Activated CD4-positive, CD25-positive, alpha-beta regulatory T cell treated with anti-CD3 and anti-CD28 coated beads, Interleukin-2, amount 50 U/mL, for 24 hours (primary cell): ENCODE measurements around the gene NUP214.
"Not testable (repeated sequence)": the region's sequence is repeated elsewhere in the genome, so short reads cannot be mapped to it uniquely, and the experiment has no call there.

ENCODE experiments used
- ATAC-seq, 2 donors: fragments of 150-1000 bp; cut with Tn5 transposase; one replicate each; pipeline ENCODE4 v1.10.0; 2021; ENCODE audit warnings: mild to moderate bottlenecking in 1 of 2, moderate library complexity in 1 of 2

The NUP214 gene

DNA sequence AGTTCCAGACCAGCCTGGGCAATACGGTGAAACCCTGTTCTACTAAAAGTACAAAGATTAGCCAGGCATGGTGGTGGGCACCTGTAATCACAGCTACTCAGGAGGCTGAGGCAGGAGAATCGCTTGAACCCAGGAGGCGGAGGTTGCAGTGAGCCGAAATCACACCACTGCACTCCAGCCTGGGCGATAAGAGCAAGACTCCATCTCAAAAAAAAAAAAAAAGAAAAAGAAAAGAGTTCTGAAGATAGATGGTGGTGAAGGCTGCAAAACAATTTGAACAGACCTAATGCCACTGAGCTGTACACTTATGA, 137.6 kb downstream of the NUP214 start:
- not testable (repeated sequence) for ATAC-seq

DNA sequence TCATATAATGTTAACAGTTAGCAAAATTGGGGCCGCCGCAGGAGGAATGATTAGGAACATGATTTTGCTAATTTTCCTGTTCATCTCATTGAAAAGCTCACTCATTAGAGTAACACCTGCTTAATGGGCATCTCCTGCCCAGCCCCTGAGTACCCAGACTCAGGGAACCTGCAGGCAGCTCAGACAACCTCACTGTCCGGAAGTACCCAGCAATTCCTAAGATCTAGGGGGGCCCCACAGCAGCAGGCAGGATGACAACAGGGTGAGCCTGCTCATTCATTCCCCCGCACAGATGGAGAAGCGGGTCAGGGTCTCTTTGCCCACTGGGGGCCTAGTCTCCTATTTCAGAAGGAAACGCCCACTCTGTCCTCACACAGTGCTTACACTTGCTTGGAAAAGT, 138.3 kb downstream of the NUP214 start:
- ATAC-seq = no peak

DNA sequence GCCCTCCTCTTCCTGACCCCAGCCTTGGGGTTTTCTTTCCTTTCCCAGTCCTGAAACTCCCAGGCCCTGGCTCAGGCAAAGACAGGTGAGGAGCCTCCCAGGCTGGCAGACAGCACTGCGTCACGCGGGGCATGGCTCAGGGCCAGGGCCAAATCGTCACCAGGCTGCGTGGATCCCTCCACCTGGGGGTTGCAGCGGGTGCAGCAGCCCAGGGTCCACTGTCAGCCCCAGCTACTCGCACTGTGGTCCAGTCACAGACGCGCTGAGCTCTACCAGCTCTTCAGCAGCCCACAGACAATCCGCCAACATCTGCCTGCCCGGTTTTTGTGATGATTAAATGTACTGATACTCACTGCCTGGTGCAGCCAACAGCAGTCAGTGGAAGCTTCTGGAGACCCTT, 138.8 kb downstream of the NUP214 start:
- ATAC-seq = peak; percentile 11 to 15

DNA sequence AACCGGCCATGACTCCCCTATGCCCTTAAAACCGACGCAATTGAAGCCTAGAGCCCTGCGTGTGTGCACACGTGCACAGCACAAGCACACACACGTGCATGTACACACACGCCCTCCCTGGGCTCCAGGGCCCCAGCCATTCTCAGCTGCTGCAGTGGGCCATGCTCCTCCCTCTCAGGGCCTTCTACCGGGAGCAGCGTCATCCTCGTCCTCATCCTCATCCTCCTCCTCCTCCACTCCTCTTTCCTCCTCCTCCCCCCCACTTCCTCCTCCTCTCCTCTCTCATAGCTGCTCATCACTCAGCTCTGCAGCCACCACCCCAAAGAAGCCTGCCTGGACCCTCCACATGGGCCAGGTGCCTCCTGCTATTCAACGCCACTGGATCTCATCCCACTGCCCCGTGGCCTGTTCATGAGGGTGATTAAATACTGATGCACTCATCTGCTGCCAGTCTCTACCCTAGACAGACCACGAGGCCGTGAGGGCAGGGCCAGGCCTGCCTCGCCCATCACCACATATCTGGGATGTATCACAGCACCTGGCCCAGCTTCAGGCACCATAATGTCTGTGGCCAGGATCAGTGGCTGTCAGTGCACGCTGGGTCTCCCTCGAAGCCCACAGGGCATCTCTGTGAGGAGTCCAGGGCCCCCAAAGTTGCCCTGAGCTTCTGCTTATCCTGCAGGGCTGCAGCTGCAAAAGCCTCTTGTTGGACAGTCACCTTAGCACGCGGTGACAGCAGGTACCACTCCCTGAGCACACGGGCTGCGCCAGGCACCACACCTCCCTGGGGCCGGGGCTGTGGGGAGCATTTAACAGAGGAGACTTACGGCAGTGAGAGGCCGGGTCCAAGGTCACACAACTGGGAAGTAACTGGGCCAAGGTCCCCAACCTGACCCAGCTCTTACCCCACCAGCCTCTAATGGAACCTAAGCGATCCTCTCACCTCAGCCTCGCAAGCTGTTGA, 141.2 kb downstream of the NUP214 start:
- peak; percentile 29 to 32 for ATAC-seq

DNA sequence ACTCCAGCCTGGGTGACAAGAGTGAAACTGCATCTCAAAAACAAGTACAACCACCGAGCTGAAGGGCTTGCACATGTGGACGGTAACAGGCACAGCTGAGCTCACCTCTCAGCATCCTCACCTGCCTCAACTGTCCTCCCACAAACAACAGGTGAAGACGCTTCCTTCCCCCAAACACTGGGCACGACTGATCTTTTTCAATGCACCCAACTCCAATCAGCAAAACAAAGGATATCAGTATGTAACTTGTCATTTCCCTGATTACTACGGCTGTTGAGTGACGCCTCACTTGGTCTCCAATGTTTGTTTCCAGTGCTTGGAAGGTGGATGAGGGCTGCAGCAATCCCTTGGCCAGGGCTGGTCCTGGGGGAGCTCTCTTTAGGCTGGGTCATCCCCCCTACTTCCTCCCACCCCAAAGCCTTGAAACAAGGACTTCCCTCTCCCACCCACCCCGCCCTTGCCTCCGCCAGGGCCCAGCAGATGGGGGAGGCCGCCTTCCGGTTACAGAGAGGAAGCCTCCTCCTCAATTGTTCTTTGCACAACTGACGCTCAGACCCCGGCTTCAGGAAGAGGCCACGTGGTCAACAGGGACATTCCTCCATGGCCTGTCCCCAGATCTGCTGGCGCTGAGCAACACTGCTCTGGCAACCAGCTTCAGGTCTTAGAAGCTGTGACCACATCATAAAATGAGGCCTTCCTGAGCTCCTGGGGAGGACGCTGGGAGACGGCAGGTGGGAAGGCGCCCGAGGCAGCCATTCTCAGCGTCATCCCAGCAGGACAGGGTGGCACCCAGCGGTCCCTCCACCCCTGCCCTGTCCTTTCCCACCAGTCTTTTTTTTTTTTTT, 145.0 kb downstream of the NUP214 start:
- ATAC-seq = no peak

DNA sequence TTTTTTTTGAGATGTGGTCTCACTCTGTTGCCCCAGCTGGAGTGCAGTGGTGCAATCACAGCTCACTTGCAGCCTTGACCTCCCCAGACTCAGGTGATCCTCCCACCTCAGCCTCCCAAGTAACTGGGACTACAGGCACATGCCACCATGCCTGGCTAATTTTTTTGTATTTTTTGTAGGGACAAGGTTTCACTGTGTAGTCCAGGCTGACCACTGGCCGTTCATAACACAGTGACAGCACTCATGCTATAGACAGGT, 145.6 kb downstream of the NUP214 start:
- not testable (repeated sequence) for ATAC-seq

DNA sequence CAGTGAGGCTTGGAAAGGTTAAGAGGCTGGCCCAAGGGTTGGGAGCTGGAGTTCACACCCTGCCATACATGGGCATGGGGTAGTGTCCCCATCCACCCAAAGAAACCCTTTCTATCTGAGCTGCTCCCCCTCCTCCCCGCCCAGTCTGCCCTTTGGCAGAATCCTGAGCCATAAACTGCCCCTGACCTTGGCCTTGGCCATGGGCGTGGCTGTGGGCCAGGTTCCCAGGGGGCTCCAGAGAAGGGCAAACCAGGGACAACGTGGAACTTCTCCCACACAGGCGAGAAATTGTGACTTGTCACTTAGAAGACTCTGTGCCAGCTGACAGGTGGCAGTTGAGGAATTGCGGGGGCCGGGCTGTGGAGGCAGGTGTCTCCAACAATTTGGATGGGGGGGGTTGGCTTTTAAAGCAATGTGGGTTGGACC, 146.1 kb downstream of the NUP214 start:
- no peak for ATAC-seq

DNA sequence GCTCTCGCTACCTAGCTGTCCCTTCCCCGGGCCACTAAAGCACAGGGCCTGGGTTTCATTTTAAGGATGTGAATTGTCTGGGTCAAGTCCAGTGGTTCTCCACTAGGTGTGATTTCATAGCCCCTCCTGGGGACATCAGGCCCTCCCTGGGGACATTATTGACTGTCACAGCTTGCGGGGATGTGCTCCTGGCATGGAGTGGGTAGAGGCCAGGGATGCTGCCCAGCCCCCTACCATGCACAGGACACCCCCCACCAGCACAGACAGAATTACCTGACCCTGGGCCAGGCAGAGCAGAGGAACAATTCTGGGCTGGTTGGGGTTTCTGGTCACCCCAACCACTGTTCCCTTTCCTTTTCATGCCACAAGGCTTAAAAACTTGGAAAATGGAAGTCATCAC, 146.8 kb downstream of the NUP214 start:
- no peak for ATAC-seq

DNA sequence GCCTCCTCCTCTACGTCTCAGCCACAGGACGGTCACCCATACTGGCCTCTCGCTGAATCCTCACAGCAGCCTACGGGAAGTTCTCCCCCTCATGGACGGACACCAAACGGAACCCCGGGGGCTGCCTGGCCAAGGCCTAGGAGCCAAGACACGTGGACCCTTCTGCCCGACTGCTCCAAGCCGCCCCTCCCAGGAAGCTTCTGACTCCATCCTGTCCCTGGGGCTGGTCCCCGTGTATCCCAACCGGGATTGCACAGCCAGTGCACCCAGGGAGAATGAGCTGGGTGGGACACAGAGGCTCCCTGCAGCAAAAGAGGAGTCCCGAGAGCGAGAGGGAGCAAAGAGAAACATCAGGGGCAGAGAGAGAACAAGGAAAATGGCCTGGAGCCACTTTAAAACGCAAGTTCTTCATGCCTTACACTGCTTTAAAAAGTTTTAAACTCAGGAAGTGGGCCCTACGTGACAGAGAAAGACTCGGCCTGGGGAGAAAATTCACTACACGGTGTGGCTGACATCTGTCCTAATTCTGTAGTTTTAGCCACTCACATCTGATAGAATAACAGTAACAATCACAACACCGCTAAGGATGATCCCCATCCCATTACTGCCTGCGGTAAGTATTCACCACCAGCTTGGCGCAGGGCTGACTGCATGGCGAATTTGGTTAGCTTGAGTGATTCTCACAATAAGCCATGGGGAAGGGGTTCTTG, 147.9 kb downstream of the NUP214 start:
- no peak for ATAC-seq

DNA sequence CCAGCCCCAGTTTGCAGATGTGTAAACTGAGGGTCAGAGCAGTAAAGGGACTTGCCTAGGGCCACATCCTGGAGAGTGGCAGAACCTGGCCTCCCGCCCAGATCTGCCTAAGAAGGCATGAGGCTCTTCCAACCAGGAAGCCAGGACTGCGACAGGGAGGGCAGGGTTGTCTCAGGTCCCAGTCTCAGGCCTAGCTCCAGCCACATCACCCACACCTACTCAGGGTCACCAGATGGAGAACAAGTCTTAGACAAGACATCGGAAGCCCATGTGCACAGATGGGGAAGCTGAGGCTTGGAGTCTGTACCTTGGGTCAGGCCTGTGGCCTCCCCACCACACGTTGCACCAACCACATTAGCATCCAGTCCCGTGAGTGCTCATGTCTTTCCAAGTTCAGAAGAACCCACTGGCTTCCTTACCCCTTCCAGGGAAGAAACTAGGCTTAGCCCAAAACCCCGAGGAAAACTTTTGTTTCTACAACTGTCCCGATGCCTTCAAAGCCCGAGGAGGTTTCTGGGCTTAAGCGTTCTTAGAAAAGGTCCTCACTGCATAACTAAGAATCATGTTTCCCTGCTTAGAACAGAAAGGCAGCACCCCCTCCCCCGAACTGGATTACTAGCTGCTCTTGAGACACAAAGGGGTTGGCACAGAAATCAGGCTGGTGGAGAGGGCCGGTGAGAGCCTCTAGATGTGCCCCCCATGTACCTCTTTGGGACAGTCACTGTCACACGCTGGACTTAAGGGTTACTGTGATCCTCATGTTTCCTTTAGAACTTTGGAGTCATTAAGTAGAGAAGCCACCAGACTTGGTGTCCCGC, 148.7 kb downstream of the NUP214 start:
- no peak for ATAC-seq

DNA sequence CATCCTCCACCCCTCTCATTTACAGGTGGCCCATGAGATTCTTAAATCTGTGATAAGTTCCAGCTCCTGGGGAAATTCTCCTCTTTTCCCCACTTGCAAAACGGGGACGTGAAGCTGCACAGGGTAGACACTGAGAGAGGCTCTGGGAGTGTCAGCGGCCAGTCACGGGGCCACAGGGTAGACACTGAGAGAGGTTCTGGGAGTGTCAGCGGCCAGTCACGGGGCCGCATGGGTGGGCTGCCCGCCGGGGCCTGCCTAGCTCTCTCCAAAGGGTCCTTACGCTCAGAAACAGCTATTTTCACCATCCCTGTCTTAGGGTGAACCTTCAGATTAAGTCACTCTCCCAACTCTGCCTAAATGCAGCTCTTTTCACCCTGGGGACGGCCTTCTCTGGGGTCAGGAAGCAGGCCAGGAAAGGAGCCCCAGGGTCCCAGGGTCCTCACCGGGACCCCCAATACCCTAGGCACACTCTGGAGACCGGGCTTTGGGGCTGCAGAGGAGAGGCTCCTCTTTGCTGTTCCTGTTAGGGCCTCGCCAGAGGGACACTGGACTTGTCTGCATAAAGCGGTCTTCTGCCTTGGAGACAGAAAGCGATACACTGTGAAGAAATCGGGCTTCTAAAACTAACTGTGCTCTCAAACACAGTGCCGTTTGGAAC, 149.4 kb downstream of the NUP214 start:
- ATAC-seq = peak; percentile 15

DNA sequence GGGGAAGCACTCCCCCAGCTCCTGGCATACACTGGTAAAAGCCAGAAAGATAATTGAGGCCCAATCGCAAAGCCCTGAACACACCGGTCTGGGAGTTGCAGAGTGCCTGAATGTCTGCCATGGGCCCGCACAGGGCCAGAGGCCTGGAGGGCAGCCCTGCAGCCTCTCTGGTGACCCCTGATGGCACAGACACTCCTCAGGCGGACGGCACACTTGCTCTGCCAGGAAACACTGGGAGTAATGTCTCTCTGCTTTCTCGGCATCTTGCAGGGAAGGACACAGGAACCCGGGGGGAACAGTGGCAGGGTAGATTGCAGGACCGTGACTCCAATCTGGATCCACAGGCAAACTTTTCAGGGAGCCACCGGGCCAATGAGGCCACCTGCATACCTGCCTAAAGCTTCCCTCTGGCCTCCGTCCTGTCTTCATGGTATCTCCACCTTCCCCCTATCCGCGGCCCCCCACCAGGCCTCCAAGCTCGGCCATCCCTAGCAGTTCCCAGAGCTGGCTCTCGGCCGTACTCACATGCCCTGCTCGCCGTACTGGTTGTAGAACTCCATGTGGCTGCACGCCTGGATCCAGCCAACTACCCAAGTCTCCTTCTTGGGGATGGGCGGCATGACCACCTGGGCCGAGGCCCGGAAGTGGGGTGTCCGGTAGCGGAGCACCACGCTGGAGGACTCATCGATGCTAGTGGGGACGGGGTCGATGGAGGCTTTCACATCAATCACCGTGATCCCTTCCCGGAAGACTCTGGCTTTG, 150.1 kb downstream of the NUP214 start:
- no peak for ATAC-seq

DNA sequence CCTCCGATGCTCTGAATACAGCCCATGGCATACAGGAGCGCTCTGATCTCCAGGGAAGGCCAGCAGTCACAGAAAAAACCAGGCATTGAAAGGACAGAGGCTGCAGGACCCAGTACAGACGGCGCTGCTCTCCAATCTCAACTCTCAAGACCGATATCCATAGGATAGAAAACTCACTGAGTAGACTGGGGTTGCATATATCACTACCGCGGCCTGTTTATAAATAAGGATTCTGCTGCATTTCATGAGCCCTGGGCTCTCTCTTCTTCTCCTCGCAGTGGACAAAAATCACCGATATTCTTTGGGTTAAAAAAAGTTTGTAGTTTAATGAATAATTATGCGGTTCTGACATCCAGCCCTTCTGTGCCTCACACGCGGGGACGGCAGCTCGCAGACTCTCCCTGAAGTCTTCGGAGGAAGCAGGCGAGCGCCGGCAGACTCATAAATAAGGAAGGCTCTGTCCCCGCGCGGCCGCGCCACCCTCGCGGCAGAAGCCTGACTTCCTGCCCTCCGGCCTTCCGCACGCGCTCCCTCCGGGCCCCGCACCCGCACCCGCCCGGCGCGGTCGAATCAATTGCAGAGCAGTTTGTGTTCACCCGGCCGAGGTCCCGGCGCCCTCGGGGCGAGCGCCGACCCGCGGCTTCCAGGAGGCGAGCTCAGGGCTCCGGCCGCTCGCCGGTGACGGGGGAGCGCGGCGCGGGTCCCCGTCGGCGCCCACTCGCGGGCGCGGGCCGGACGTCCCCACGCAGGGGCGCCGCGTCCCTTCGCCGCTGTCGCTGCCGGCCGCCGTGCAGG, 150.9 kb downstream of the NUP214 start, which contains the start of gene FAM78A:
Gene FAM78A, minus strand, starts transcription at position 417 of the 795 bp plus-strand sequence. Its CDS starts 331 bp downstream, at position 86.
- peak in 1 of 2 donors; percentile 2 for ATAC-seq

DNA sequence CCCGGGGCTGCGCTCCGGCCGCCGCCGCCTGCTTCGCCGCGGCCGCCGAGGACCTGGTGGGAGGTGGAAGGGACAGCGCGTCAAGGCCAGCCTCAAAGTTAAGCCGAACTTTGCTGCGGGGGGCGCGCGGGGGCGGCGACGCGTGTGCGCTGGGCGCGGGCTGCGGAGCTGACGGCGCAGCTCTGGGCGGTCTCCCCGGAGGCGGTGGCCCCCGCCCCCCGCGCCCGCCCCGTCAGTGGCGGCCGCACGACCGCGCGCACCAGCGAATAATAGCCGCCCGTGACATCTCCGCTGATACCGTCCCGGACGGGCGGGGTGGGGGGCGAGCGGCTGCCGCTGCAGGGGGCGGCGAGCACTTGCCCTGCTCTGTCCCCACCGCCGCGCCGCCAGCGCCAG, 151.5 kb downstream of the NUP214 start:
- ATAC-seq = peak; percentile 30 to 41

DNA sequence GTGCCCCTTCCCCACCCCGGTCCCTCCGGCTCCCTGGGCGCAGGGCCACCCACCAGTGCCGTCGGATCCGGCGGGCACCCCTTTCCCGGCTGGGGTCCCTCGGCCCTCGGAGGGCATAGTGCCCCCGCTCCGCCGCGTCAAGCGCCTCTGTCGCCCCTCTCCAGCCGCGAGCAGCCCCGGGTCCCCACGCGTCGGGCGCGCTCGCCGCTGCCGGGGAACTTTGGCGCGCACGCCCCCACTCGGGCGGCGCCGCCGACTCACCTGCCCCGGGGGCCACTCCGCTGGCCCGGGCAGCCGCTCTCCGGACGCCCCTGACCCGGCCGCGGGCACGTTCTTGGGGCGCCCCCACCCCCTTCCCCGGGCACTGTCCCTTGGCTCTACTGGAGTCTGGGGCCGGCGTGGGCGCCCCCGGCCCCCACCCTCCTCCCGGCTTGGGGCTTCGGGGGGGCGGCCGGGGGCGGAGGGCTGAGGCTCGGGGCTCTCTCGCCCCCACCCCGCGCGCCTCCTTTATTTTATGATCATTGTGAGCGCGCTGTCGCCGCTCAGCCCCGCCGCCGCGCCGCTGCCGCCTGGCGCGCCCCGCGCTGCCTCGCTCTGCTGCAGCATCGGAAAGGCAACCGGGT, 152.0 kb downstream of the NUP214 start:
- peak; percentile 2 to 4 for ATAC-seq

DNA sequence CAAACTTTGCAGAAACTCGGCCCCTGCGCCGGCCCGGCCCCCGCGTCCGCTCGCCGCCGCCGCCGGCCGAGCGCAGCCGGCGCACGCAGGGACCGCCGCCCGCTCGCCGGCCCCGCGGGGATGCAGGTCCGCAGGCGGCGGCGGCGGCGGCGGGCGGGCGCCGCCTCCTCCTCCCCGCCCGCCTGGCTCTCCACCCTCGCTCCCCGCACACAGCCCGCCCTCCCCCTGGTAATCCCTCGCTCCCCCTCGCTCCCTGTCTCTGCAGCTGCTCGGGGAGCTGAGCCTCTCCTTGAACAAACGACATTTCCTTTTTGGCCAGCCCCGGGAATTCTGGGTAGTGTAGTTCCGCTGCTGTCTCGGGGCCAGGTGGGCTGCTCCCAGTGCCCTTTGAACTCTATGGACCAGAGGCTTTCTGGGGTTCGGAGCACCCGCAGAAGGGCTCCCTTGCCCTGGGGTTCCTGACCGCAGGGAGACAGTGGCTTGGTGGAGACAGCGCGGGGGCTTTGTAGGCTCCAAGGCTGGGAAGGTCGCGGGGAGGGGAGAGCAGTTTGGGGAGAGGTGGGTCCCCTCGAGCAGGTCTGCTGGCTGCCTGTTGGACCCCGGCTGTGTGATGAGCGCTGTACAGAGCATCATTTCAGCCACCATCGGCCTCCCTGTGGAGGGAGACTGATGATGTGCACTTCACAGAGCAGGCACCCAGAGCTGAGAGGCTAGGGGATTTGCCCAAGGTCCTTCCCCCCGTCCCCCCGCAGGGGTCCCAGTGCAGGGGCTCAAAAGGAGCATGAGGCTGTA, 152.7 kb downstream of the NUP214 start:
- peak; percentile 62 to 65 for ATAC-seq

DNA sequence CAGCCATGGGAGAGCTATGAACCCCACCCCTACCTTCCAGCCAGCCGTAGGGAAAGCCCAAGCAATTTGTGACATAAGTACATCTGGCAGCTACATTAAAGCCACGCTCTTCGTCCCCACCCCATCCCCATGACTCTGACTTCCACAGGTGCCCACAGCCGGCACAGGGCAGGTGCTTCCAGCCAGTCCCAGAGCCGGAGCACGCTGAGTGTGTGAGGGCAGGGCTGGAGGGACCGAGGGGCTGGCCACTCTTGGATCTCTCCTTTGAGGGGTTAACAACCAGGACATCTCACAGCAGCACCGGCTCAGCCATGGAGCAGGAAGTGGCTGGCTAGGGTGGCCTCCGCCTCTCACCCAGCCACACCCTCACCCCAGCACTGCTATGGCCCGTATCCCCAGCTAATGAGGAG, 153.3 kb downstream of the NUP214 start:
- no peak for ATAC-seq

DNA sequence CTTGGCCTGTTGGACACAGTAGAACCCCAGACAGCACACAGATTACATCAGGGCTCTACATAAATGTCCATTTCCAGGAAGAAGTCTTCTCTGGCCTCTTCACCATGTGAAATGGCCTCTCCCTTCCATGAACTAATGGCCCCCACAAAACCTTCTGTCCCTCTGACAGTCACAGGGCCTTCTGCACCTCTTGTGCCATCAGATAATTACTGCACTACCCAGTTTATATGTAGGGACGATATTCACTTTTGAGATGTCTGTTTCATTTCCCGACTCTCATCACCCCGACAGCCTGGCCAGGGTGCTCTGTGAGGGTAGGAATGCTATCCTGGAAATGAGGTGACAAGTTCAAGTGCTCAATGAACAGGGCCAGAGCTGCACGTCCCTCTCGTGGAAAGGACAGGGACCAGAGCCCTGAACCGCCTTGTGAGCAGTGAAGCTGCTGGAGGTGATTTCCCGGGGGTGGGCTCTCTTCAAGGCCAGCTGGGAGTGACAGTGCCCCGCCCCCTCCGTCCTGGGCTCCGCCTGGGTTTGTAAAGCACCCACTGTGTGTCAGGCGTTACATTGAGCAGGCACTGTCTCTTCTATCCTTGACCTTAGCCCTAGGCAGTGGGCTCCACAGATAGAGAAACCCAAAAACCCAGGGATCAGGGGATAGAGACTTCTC, 153.9 kb downstream of the NUP214 start:
- ATAC-seq = no peak
